Neuronal stem cell (in vitro differentiated cells): ENCODE data around the gene RPS6KA2.

Experiments used
- DNase-seq: peaks from one replicate; pipeline ENCODE4 v3.0.0-alpha.2; 2013; ENCODE audit warnings: low spot score
- H2AFZ ChIP-seq: one replicate; pipeline ENCODE4 v1.6.1; 2013; ENCODE audit warnings: mild to moderate bottlenecking, low read length, inconsistent platforms
- H2AK5ac ChIP-seq: 2 replicates; pipeline ENCODE4 v1.6.1; 2013; ENCODE audit warnings: low read depth, mild to moderate bottlenecking, inconsistent platforms, low read length, moderate library complexity, mixed read lengths
- H2BK120ac ChIP-seq: 2 replicates; pipeline ENCODE4 v1.6.1; 2013; ENCODE audit warnings: low read depth, mild to moderate bottlenecking, inconsistent platforms, low read length, moderate library complexity, mixed read lengths
- H2BK12ac ChIP-seq: one replicate; pipeline ENCODE4 v1.6.1; 2013; ENCODE audit warnings: low read length, inconsistent platforms
- H2BK15ac ChIP-seq: 2 replicates; pipeline ENCODE4 v1.6.1; 2013; ENCODE audit warnings: mild to moderate bottlenecking, low read length, inconsistent platforms, mixed read lengths
- H2BK5ac ChIP-seq: one replicate; pipeline ENCODE4 v1.6.1; 2013; ENCODE audit warnings: inconsistent platforms, mild to moderate bottlenecking, low read length, moderate library complexity
- H3K14ac ChIP-seq: one replicate; pipeline ENCODE4 v1.6.1; 2013; ENCODE audit warnings: low read length, inconsistent platforms
- H3K18ac ChIP-seq: 2 replicates; pipeline ENCODE4 v1.6.1; 2013; ENCODE audit warnings: low read length, inconsistent platforms
- H3K23ac ChIP-seq: 2 replicates; pipeline ENCODE4 v1.6.1; 2013; ENCODE audit warnings: low read depth, mild to moderate bottlenecking, mixed read lengths, low read length, inconsistent platforms; ENCODE audit not compliant: poor library complexity
- H3K27ac ChIP-seq: replicated peaks from 3 replicates; pipeline ENCODE4 v1.5.1; 2013; ENCODE audit warnings: low read length, inconsistent platforms
- H3K27me3 ChIP-seq, 3 experiments: 2 replicates each; pipeline ENCODE4 v1.6.1; 2013; ENCODE audit warnings: low read length in 3 of 3, mild to moderate bottlenecking in 2 of 3, inconsistent platforms in 1 of 3, low read depth in 1 of 3, mixed read lengths in 1 of 3, moderate library complexity in 1 of 3; ENCODE audit not compliant: control insufficient read depth in 3 of 3, insufficient read depth in 3 of 3
- H3K36me3 ChIP-seq, 2 donors: replicated peaks in 1 of 2; 2 replicates each; pipeline ENCODE4 v1.6.1; 2013; ENCODE audit warnings: low read length in 2 of 2; ENCODE audit not compliant: control insufficient read depth in 2 of 2, insufficient read depth in 2 of 2
- H3K4ac ChIP-seq: 2 replicates; pipeline ENCODE4 v1.6.1; 2013; ENCODE audit warnings: inconsistent platforms, mild to moderate bottlenecking, low read length, moderate library complexity
- H3K4me1 ChIP-seq, 2 donors: 1 replicate in 1 of 2; 2 replicates in 1 of 2; pipeline ENCODE4 v1.6.1; 2013; ENCODE audit warnings: low read length in 2 of 2, low read depth in 1 of 2; ENCODE audit not compliant: control insufficient read depth in 2 of 2, insufficient read depth in 1 of 2
- H3K4me2 ChIP-seq: one replicate; pipeline ENCODE4 v1.6.1; 2013; ENCODE audit warnings: mild to moderate bottlenecking, low read length, inconsistent platforms; ENCODE audit not compliant: insufficient read depth, poor library complexity, severe bottlenecking
- H3K4me3 ChIP-seq, 2 donors: 2 replicates each; pipeline ENCODE4 v1.5.1; 2013; ENCODE audit warnings: low read length in 2 of 2, mild to moderate bottlenecking in 2 of 2, inconsistent platforms in 1 of 2, moderate library complexity in 1 of 2
- H3K79me1 ChIP-seq: one replicate; pipeline ENCODE4 v1.6.1; 2013; ENCODE audit warnings: low read depth, mild to moderate bottlenecking, inconsistent platforms, low read length, moderate library complexity
- H3K9ac ChIP-seq: one replicate; pipeline ENCODE4 v1.6.1; 2013; ENCODE audit warnings: mild to moderate bottlenecking, low read depth, low read length, inconsistent platforms; ENCODE audit not compliant: poor library complexity
- H3K9me3 ChIP-seq, 2 donors: replicated peaks in 1 of 2; 2 replicates each; pipeline versions ENCODE3 to v1.6.1; 2013; ENCODE audit warnings: low read length in 2 of 2, mild to moderate bottlenecking in 2 of 2, inconsistent platforms in 1 of 2, low read depth in 1 of 2, mixed read lengths in 1 of 2, moderate library complexity in 1 of 2; ENCODE audit not compliant: control insufficient read depth in 2 of 2, insufficient read depth in 1 of 2
- H4K8ac ChIP-seq: one replicate; pipeline ENCODE4 v1.6.1; 2013; ENCODE audit warnings: low read depth, mild to moderate bottlenecking, inconsistent platforms, low read length, moderate library complexity
- H4K91ac ChIP-seq: one replicate; pipeline ENCODE4 v1.6.1; 2013; ENCODE audit warnings: low read length, low read depth, mild to moderate bottlenecking, inconsistent platforms; ENCODE audit not compliant: poor library complexity
- WGBS, 2 donors: extraction: QIAGEN DNeasy Blood & Tissue Kit; methylation state at CpG; one replicate each; pipeline ENCODE4 v1.1.7; 2013; ENCODE audit warnings: missing lambda C conversion rate in 2 of 2, mixed read lengths in 1 of 2; ENCODE audit not compliant: insufficient read length in 2 of 2, insufficient replicate concordance in 1 of 2; ENCODE audit errors: extremely low coverage in 2 of 2; 5-methylcytosine and 5-hydroxymethylcytosine counted together

RPS6KA2 gene

GRCh38 chr6:166411721-166412151 lies 215.3 kb downstream of the RPS6KA2 start:
- no peak overlapping the region for H3K4me2 ChIP-seq
- H4K8ac ChIP-seq: no peak overlapping the region
- no peak overlapping the region for H3K27ac ChIP-seq
- H3K4me1 ChIP-seq: peaks cover 0 to 2% of the 10 kb centered on the region in 2 donors
- no peak overlapping the region for H3K14ac ChIP-seq
- no peak overlapping the region for H3K4ac ChIP-seq
- H3K18ac ChIP-seq: peak overlapping the region; percentile 19
- no peak overlapping the region for H2BK15ac ChIP-seq
- no peaks in the 10 kb centered on the region for H3K79me1 ChIP-seq
- H3K9ac ChIP-seq: no peak overlapping the region
- H2AK5ac ChIP-seq: peak overlapping the region; percentile 19
- no peak overlapping the region for H4K91ac ChIP-seq
- H3K27me3 ChIP-seq: peaks cover 0 to 6% (median 0%) of the 10 kb centered on the region in 3 experiments
- peak overlapping the region; percentile 50 for H3K23ac ChIP-seq
- no peak overlapping the region for H2AFZ ChIP-seq
- H3K36me3 ChIP-seq: peaks cover 16 to 38% of the 10 kb centered on the region in 2 donors
- WGBS, 2 donors: no CpG with 5 or more reads among the region's 12 CpGs
- peaks cover 0 to 8% of the 10 kb centered on the region in 2 donors for H3K9me3 ChIP-seq
- no peak for DNase-seq
- no peak overlapping the region for H2BK120ac ChIP-seq
- no peak overlapping the region for H2BK12ac ChIP-seq
- H3K4me3 ChIP-seq: no peak overlapping the region
- peak overlapping the region; percentile 46 for H2BK5ac ChIP-seq

GRCh38 chr6:166411271-166411670 lies 215.8 kb downstream of the RPS6KA2 start:
- no peak overlapping the region for H4K8ac ChIP-seq
- peaks cover 0 to 3% of the 10 kb centered on the region in 2 donors for H3K9me3 ChIP-seq
- no peak overlapping the region for H3K4ac ChIP-seq
- no peak overlapping the region for H2BK12ac ChIP-seq
- no peak overlapping the region for H2AFZ ChIP-seq
- no peak overlapping the region for H3K27ac ChIP-seq
- no peaks in the 10 kb centered on the region for H3K79me1 ChIP-seq
- peak overlapping the region; percentile 46 for H2BK5ac ChIP-seq
- H2AK5ac ChIP-seq: no peak overlapping the region
- no peak overlapping the region for H4K91ac ChIP-seq
- H3K27me3 ChIP-seq: peaks cover 0 to 3% (median 0%) of the 10 kb centered on the region in 3 experiments
- no peak overlapping the region for H3K18ac ChIP-seq
- H3K4me2 ChIP-seq: no peak overlapping the region
- WGBS, 2 donors: no CpG with 5 or more reads among the region's 15 CpGs
- no peak overlapping the region for H3K9ac ChIP-seq
- H3K4me3 ChIP-seq: no peak overlapping the region
- peaks cover 12 to 37% of the 10 kb centered on the region in 2 donors for H3K36me3 ChIP-seq
- peak overlapping the region; percentile 32 for H3K14ac ChIP-seq
- H3K4me1 ChIP-seq: peaks cover 0 to 2% of the 10 kb centered on the region in 2 donors
- H2BK15ac ChIP-seq: no peak overlapping the region
- no peak overlapping the region for H2BK120ac ChIP-seq
- no peak for DNase-seq
- peak overlapping the region; percentile 50 for H3K23ac ChIP-seq

- Histone ChIP-seq H3K9ac (no peak overlapping the region), H2BK120ac (no peak overlapping the region), H3K36me3 (peaks cover 9 to 35% of the 10 kb centered on the region in 2 donors), H3K23ac (no peak overlapping the region), H3K18ac (no peak overlapping the region), H3K4me1 (peaks cover 0 to 2% of the 10 kb centered on the region in 2 donors), H3K79me1 (no peaks in the 10 kb centered on the region), H3K27ac (no peak overlapping the region), H3K27me3 (no peaks in the 10 kb centered on the region), H4K91ac (no peak overlapping the region), H2AFZ (no peak overlapping the region), H2BK5ac (no peak overlapping the region), H3K4me3 (no peak overlapping the region), H4K8ac (no peak overlapping the region), H3K9me3 (no peaks in the 10 kb centered on the region), H3K4me2 (no peak overlapping the region), H2BK12ac (no peak overlapping the region), H3K14ac (no peak overlapping the region), H3K4ac (no peak overlapping the region), H2BK15ac (no peak overlapping the region), H2AK5ac (no peak overlapping the region)
- no peak for DNase-seq
- no CpG with 5 or more reads among the region's 10 CpGs for WGBS, 2 donors
Measured at GRCh38 chr6:166410426-166410935, 216.6 kb downstream of the RPS6KA2 start.

- no peaks in the 10 kb centered on the region for H3K79me1 ChIP-seq
- no peak for DNase-seq
- no peak overlapping the region for H2BK120ac ChIP-seq
- H3K14ac ChIP-seq: no peak overlapping the region
- no peak overlapping the region for H3K27ac ChIP-seq
- H3K4me2 ChIP-seq: no peak overlapping the region
- H2BK15ac ChIP-seq: no peak overlapping the region
- H2BK5ac ChIP-seq: no peak overlapping the region
- no peaks in the 10 kb centered on the region for H3K27me3 ChIP-seq
- peak overlapping the region; percentile 97 for H4K8ac ChIP-seq
- H3K4me1 ChIP-seq: peaks cover 0 to 2% of the 10 kb centered on the region in 2 donors
- H2AK5ac ChIP-seq: no peak overlapping the region
- no peak overlapping the region for H2AFZ ChIP-seq
- no peak overlapping the region for H3K18ac ChIP-seq
- H3K9me3 ChIP-seq: no peaks in the 10 kb centered on the region
- H3K4ac ChIP-seq: no peak overlapping the region
- peak overlapping the region; percentile 58 for H3K23ac ChIP-seq
- no CpG with 5 or more reads among the region's 22 CpGs for WGBS, 2 donors
- peaks cover 9 to 24% of the 10 kb centered on the region in 2 donors for H3K36me3 ChIP-seq
- no peak overlapping the region for H2BK12ac ChIP-seq
- peak overlapping the region in 1 of 2 donors; percentile 23 for H3K4me3 ChIP-seq
- H3K9ac ChIP-seq: no peak overlapping the region
- peak overlapping the region; percentile 34 for H4K91ac ChIP-seq
Measured at GRCh38 chr6:166408936-166409755, 217.9 kb downstream of the RPS6KA2 start.
